Transverse colon (tissue), 4 donors: ENCODE results near the gene MRPS31.

Experiments
- EP300 ChIP-seq: sonication (generic); formaldehyde crosslinking; IDR thresholded peaks from one replicate; pipeline ENCODE4 v1.6.1; 2017; ENCODE audit warnings: antibody characterized with exemption, low read depth
- POLR2A ChIP-seq: fragments of 450-650 bp; IDR thresholded peaks from one replicate; pipeline ENCODE4 v1.6.1; 2016; ENCODE audit warnings: antibody characterized with exemption, mild to moderate bottlenecking, moderate library complexity
- POLR2AphosphoS5 ChIP-seq, 3 donors: sonication (generic); formaldehyde crosslinking; IDR thresholded peaks; one replicate each; pipeline ENCODE4 v1.6.1; 2016; ENCODE audit warnings: antibody characterized with exemption in 3 of 3
- TF ChIP-seq, protein P1 (sequence below), 5 experiments: fragments of 200-600 bp in 3 of 5; fragments of 450-650 bp in 2 of 5; sonication (generic) in 3 of 5; IDR thresholded peaks; 1 replicate in 2 of 5; 2 replicates in 3 of 5; pipeline ENCODE4 v1.5.1; 2016 to 2017; ENCODE audit warnings: antibody characterized with exemption in 5 of 5, inconsistent platforms in 3 of 5, mild to moderate bottlenecking in 2 of 5, moderate library complexity in 1 of 5

DNA sequence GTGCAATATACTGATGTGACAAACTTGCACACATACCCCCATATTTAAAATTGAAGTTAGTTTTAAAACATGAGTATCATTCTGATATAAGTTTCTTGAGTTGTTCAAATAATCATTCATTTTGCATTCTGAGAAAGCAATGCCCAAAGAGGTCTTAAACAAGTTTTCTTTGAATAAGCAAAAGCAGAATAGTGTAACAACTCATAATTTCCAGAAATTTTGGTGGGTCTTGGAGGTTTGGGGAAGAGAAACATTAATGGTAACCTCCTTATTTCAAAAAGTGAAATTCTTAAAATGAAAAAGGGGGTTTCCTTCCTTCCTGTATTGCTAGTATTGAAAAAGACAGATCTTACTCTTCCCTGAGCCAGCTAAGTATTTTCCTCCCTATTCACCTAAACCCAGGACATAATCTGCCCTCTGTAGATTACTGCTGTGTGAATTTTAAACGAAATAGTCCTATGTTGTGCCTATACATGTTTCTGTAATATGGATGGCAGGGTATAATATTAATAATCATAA lies 48.9 kb upstream of the MRPS31 start:
- TF ChIP-seq, protein P1, sequence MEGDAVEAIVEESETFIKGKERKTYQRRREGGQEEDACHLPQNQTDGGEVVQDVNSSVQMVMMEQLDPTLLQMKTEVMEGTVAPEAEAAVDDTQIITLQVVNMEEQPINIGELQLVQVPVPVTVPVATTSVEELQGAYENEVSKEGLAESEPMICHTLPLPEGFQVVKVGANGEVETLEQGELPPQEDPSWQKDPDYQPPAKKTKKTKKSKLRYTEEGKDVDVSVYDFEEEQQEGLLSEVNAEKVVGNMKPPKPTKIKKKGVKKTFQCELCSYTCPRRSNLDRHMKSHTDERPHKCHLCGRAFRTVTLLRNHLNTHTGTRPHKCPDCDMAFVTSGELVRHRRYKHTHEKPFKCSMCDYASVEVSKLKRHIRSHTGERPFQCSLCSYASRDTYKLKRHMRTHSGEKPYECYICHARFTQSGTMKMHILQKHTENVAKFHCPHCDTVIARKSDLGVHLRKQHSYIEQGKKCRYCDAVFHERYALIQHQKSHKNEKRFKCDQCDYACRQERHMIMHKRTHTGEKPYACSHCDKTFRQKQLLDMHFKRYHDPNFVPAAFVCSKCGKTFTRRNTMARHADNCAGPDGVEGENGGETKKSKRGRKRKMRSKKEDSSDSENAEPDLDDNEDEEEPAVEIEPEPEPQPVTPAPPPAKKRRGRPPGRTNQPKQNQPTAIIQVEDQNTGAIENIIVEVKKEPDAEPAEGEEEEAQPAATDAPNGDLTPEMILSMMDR (IDR thresholded peaks at IDR 0.05): no peak
- TF ChIP-seq POLR2A (no peak), EP300 (no peak), POLR2AphosphoS5 (IDR thresholded peaks at IDR 0.05) (no peak)
